Uterus (tissue), 4 donors: ENCODE results near the gene SNX15. TPM values are rescaled to one million over a fixed set of nuclear protein-coding genes. Genes with fewer than 3 reads are reported as not detected.

Experiments
- DNase-seq, 2 donors: peaks; one replicate each; pipeline ENCODE4 v3.0.0-alpha.2; 2019 to 2020
- H3K27ac ChIP-seq, 2 donors: fragments of 200-600 bp; sonication (generic); 1 replicate in 1 of 2; 2 replicates in 1 of 2; pipeline ENCODE4 v1.5.1; 2016 to 2018
- H3K27me3 ChIP-seq, 2 donors: fragments of 200-600 bp; sonication (generic); one replicate each; pipeline ENCODE4 v1.5.1; 2018 to 2019; ENCODE audit warnings: control low read depth in 1 of 2
- H3K36me3 ChIP-seq, 2 donors: fragments of 200-600 bp; sonication (generic); one replicate each; pipeline ENCODE4 v1.5.1; 2019; ENCODE audit warnings: control low read depth in 1 of 2
- H3K4me1 ChIP-seq, 2 donors: fragments of 200-600 bp; sonication (generic); one replicate each; pipeline ENCODE4 v1.5.1; 2018 to 2019; ENCODE audit warnings: control low read depth in 1 of 2
- H3K4me3 ChIP-seq, 2 donors: fragments of 200-600 bp; sonication (generic); 1 replicate in 1 of 2; 2 replicates in 1 of 2; pipeline ENCODE4 v1.5.1; 2018 to 2019; ENCODE audit warnings: mild to moderate bottlenecking in 1 of 2
- H3K9me3 ChIP-seq, 2 donors: fragments of 200-600 bp; sonication (generic); one replicate each; pipeline ENCODE4 v1.5.1; 2019; ENCODE audit warnings: control low read depth in 1 of 2
- CTCF ChIP-seq, 4 experiments: fragments of 200-600 bp in 2 of 4; fragments of 450-650 bp in 2 of 4; sonication (generic) in 2 of 4; IDR thresholded peaks; one replicate each; pipeline ENCODE4 v1.5.1; 2016 to 2019; ENCODE audit warnings: antibody characterized with exemption in 4 of 4, mild to moderate bottlenecking in 2 of 4, moderate library complexity in 1 of 4
- POLR2A ChIP-seq, 2 donors: fragments of 450-650 bp; IDR thresholded peaks; one replicate each; pipeline ENCODE4 v1.6.1; 2016; ENCODE audit warnings: antibody characterized with exemption in 2 of 2, mild to moderate bottlenecking in 1 of 2, moderate library complexity in 1 of 2
- intact Hi-C: fragments of 100-400 bp; cut with DNase I; formaldehyde crosslinking; loops from one replicate; pipeline ENCODE4 v1.15.1; 2023; ENCODE audit warnings: low total_unique reads
- total RNA-seq, 4 donors: library from RNA; depleted of rRNA in 3 of 4; stranded (reverse); fragments of >200 nt in 3 of 4; gene quantifications; one replicate each; pipeline versions ENCODE4 v1.1.0 to v1.2.4, GENCODE V29; 2014 to 2023
- donor health status: DM: yes; HTN: yes; CAD: no.

SNX15 gene
- total RNA-seq, 4 donors from 2014 or later, result 13.1 to 27.6 (median 20.6) TPM

- no peak overlapping the region for H3K27ac ChIP-seq
- intact Hi-C loops, result no loop called here
- no peaks in the 10 kb centered on the region for H3K9me3 ChIP-seq
- no peaks in the 10 kb centered on the region for H3K27me3 ChIP-seq
- H3K4me1 ChIP-seq, result no peaks in the 10 kb centered on the region
- no peak for TF ChIP-seq POLR2A (IDR thresholded peaks at IDR 0.05)
- no peak overlapping the region for H3K4me3 ChIP-seq
- H3K36me3 ChIP-seq, result no peaks in the 10 kb centered on the region
- no peak for DNase-seq
Measured at GRCh38 chr11:65059959-65060824, 33.0 kb downstream of the SNX15 start.

GRCh38 chr11:65060913-65061408, 33.7 kb downstream of the SNX15 start:
- Histone ChIP-seq H3K4me3 (no peak overlapping the region), H3K4me1 (no peaks in the 10 kb centered on the region), H3K27ac (no peak overlapping the region), H3K9me3 (no peaks in the 10 kb centered on the region), H3K27me3 (no peaks in the 10 kb centered on the region), H3K36me3 (no peaks in the 10 kb centered on the region)
- TF ChIP-seq CTCF (IDR thresholded peaks at IDR 0.05), result no peak
- TF ChIP-seq POLR2A (IDR thresholded peaks at IDR 0.05), result no peak
- intact Hi-C loops, result no loop called here
- DNase-seq, result no peak

GRCh38 chr11:65063532-65063931, 36.3 kb downstream of the SNX15 start:
- intact Hi-C loops, result no loop called here
- H3K4me3 ChIP-seq, result no peak overlapping the region
- TF ChIP-seq CTCF (IDR thresholded peaks at IDR 0.05), result no peak
- no peak for TF ChIP-seq POLR2A (IDR thresholded peaks at IDR 0.05)
- H3K27me3 ChIP-seq, result no peaks in the 10 kb centered on the region
- no peak overlapping the region for H3K27ac ChIP-seq
- H3K4me1 ChIP-seq, result no peaks in the 10 kb centered on the region
- no peak for DNase-seq
- H3K9me3 ChIP-seq, result no peaks in the 10 kb centered on the region
- H3K36me3 ChIP-seq, result no peaks in the 10 kb centered on the region

GRCh38 chr11:65064847-65065240, 37.6 kb downstream of the SNX15 start:
- H3K9me3 ChIP-seq, result no peaks in the 10 kb centered on the region
- no peak overlapping the region for H3K27ac ChIP-seq
- no peaks in the 10 kb centered on the region for H3K4me1 ChIP-seq
- no peak for TF ChIP-seq POLR2A (IDR thresholded peaks at IDR 0.05)
- no peak for TF ChIP-seq CTCF (IDR thresholded peaks at IDR 0.05)
- H3K4me3 ChIP-seq, result no peak overlapping the region
- H3K27me3 ChIP-seq, result no peaks in the 10 kb centered on the region
- no peaks in the 10 kb centered on the region for H3K36me3 ChIP-seq
- no peak for DNase-seq
- intact Hi-C loops, result no loop called here

GRCh38 chr11:65065851-65066250, 38.6 kb downstream of the SNX15 start:
- TF ChIP-seq CTCF (IDR thresholded peaks at IDR 0.05) (no peak), POLR2A (IDR thresholded peaks at IDR 0.05) (no peak)
- no peak overlapping the region for H3K27ac ChIP-seq
- intact Hi-C loops, result no loop called here
- H3K27me3 ChIP-seq, result no peaks in the 10 kb centered on the region
- no peaks in the 10 kb centered on the region for H3K9me3 ChIP-seq
- DNase-seq, result no peak
- no peaks in the 10 kb centered on the region for H3K4me1 ChIP-seq
- no peak overlapping the region for H3K4me3 ChIP-seq
- H3K36me3 ChIP-seq, result no peaks in the 10 kb centered on the region
